HepG2 (cell line): ENCODE data around the gene IL5RA.

Source experiments
- FOXP1 ChIP-seq, 2 experiments: fragments of 450-650 bp in 1 of 2; IDR thresholded peaks; 2 replicates each; pipeline ENCODE4 v1.6.1; 2017 to 2018; ENCODE audit warnings: antibody characterized with exemption in 1 of 2
- MYC ChIP-seq: sonication (generic); formaldehyde crosslinking; IDR thresholded peaks from 2 replicates; pipeline ENCODE4 v1.9.0; 2021; ENCODE audit warnings: missing genetic modification reagents, borderline replicate concordance
- RBM22 ChIP-seq: fragments of 200-400 bp; formaldehyde crosslinking; optimal IDR thresholded peaks from 2 replicates; pipeline ENCODE3; 2017; ENCODE audit warnings: mild to moderate bottlenecking, low read length, moderate library complexity
- TF ChIP-seq, protein P1 (sequence below): sonication (generic); formaldehyde crosslinking; IDR thresholded peaks from 2 replicates; pipeline ENCODE4 v1.5.0; 2020; ENCODE audit warnings: mild to moderate bottlenecking, missing genetic modification reagents, moderate library complexity
- TF ChIP-seq, protein P2 (sequence below): sonication (generic); formaldehyde crosslinking; conservative IDR thresholded peaks from 2 replicates; pipeline ENCODE4 v1.4.0; 2020; ENCODE audit warnings: missing genetic modification reagents

DNA sequence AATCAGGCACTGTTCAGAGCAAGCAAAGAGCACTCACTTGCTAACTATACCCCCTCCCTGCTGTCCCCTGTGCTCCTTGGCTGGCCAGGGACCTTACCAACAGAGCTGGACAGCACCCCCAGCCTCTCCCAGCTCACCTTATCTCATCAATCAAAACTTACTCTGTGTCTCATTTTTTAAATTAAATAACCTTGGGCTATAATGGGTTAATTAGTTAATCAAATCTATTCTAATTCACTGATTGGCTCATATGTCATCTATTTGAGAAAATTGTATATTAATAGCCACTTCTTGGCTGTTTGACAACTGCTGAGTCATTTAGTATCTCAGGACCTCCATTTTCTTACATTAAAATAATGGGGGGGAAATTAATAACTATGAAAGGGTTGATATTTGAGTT lies 22.9 kb downstream of the IL5RA start:
- no peak for TF ChIP-seq FOXP1 (IDR thresholded peaks at IDR 0.05)
- no peak for TF ChIP-seq FOXP1 (CRISPR knock-in tag; IDR thresholded peaks at IDR 0.05)
- no peak for TF ChIP-seq MYC (CRISPR knock-in tag)
- TF ChIP-seq, protein P1, sequence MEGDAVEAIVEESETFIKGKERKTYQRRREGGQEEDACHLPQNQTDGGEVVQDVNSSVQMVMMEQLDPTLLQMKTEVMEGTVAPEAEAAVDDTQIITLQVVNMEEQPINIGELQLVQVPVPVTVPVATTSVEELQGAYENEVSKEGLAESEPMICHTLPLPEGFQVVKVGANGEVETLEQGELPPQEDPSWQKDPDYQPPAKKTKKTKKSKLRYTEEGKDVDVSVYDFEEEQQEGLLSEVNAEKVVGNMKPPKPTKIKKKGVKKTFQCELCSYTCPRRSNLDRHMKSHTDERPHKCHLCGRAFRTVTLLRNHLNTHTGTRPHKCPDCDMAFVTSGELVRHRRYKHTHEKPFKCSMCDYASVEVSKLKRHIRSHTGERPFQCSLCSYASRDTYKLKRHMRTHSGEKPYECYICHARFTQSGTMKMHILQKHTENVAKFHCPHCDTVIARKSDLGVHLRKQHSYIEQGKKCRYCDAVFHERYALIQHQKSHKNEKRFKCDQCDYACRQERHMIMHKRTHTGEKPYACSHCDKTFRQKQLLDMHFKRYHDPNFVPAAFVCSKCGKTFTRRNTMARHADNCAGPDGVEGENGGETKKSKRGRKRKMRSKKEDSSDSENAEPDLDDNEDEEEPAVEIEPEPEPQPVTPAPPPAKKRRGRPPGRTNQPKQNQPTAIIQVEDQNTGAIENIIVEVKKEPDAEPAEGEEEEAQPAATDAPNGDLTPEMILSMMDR: no peak
- TF ChIP-seq, protein P2, sequence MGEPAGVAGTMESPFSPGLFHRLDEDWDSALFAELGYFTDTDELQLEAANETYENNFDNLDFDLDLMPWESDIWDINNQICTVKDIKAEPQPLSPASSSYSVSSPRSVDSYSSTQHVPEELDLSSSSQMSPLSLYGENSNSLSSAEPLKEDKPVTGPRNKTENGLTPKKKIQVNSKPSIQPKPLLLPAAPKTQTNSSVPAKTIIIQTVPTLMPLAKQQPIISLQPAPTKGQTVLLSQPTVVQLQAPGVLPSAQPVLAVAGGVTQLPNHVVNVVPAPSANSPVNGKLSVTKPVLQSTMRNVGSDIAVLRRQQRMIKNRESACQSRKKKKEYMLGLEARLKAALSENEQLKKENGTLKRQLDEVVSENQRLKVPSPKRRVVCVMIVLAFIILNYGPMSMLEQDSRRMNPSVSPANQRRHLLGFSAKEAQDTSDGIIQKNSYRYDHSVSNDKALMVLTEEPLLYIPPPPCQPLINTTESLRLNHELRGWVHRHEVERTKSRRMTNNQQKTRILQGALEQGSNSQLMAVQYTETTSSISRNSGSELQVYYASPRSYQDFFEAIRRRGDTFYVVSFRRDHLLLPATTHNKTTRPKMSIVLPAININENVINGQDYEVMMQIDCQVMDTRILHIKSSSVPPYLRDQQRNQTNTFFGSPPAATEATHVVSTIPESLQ (CRISPR knock-in tag): no peak
- no peak for TF ChIP-seq RBM22
